ENCODE measurements around the gene FGD6.

DNA sequence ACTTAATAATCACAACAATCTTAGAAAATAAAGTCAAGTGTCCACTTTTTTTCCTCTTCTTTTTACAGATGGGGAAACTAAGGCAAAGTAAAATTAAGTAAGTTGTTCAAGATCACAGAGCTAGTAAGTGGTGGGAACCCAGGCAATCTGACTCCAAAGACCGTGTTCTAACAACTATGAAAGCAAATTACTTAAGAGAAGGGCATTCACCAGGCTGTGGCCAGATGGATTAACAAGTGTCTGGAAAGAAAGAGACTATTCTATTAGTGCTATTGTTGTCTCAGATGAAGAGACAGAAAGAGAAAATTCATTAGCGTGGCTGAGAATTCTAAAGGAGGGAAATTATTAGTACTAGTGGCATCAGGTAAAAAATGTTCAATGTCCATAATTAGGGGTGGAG is 48.5 kb downstream of the FGD6 start:
- TF ChIP-seq ARNTL (CRISPR knock-in tag; IDR thresholded peaks at IDR 0.05; ENCODE audit: borderline replicate concordance, low read depth) (no peak), OSR1 (CRISPR knock-in tag; IDR thresholded peaks at IDR 0.05) (no peak), SNAI2 (CRISPR knock-in tag; IDR thresholded peaks at IDR 0.05) (no peak), BACH2 (CRISPR knock-in tag; IDR thresholded peaks at IDR 0.05; ENCODE audit: borderline replicate concordance) (no peak), ZNF70 (CRISPR knock-in tag; IDR thresholded peaks at IDR 0.05) (no peak), TCF4 (CRISPR knock-in tag; IDR thresholded peaks at IDR 0.05; ENCODE audit: borderline replicate concordance) (no peak), CSDC2 (CRISPR knock-in tag; IDR thresholded peaks at IDR 0.05) (no peak)
- TF ChIP-seq, protein P1, sequence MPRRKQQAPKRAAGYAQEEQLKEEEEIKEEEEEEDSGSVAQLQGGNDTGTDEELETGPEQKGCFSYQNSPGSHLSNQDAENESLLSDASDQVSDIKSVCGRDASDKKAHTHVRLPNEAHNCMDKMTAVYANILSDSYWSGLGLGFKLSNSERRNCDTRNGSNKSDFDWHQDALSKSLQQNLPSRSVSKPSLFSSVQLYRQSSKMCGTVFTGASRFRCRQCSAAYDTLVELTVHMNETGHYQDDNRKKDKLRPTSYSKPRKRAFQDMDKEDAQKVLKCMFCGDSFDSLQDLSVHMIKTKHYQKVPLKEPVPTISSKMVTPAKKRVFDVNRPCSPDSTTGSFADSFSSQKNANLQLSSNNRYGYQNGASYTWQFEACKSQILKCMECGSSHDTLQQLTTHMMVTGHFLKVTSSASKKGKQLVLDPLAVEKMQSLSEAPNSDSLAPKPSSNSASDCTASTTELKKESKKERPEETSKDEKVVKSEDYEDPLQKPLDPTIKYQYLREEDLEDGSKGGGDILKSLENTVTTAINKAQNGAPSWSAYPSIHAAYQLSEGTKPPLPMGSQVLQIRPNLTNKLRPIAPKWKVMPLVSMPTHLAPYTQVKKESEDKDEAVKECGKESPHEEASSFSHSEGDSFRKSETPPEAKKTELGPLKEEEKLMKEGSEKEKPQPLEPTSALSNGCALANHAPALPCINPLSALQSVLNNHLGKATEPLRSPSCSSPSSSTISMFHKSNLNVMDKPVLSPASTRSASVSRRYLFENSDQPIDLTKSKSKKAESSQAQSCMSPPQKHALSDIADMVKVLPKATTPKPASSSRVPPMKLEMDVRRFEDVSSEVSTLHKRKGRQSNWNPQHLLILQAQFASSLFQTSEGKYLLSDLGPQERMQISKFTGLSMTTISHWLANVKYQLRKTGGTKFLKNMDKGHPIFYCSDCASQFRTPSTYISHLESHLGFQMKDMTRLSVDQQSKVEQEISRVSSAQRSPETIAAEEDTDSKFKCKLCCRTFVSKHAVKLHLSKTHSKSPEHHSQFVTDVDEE (CRISPR knock-in tag; IDR thresholded peaks at IDR 0.05): no peak
- TF ChIP-seq, protein P2, sequence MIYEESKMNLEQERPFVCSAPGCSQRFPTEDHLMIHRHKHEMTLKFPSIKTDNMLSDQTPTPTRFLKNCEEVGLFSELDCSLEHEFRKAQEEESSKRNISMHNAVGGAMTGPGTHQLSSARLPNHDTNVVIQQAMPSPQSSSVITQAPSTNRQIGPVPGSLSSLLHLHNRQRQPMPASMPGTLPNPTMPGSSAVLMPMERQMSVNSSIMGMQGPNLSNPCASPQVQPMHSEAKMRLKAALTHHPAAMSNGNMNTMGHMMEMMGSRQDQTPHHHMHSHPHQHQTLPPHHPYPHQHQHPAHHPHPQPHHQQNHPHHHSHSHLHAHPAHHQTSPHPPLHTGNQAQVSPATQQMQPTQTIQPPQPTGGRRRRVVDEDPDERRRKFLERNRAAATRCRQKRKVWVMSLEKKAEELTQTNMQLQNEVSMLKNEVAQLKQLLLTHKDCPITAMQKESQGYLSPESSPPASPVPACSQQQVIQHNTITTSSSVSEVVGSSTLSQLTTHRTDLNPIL (CRISPR knock-in tag; IDR thresholded peaks at IDR 0.05; ENCODE audit: low read depth): no peak
